Naive thymus-derived CD4-positive, alpha-beta T cell (primary cell): ENCODE results near the gene KCNG1. TPM values are rescaled to one million over a fixed set of nuclear protein-coding genes. Genes with fewer than 3 reads are reported as not detected.
"Not testable (repeated sequence)": the region's sequence is repeated elsewhere in the genome, so short reads cannot be mapped to it uniquely, and the experiment has no call there.

Source experiments
- ATAC-seq: fragments of 150-1000 bp; cut with Tn5 transposase; 2 replicates; pipeline ENCODE4 v1.10.0; 2021; ENCODE audit warnings: mild to moderate bottlenecking, moderate library complexity
- CTCF ChIA-PET: fragments of 350-600 bp; sonication (Branson Sonifier 250); formaldehyde crosslinking; loops from one replicate; lab custom pipeline; 2021; ENCODE audit warnings: antibody characterized with exemption; lab: Charles Lee
- POLR2A ChIA-PET: fragments of 350-600 bp; sonication (Branson Sonifier 250); formaldehyde crosslinking; loops from one replicate; lab custom pipeline; 2021; ENCODE audit warnings: antibody characterized with exemption, inconsistent platforms; lab: Charles Lee
- DNase-seq, 9 donors: peaks; one replicate each; pipeline versions ENCODE4 v3.0.0 to v3.0.0-alpha.2; 2020 to 2022; ENCODE audit warnings: mixed read lengths in 1 of 9
- H3K27ac ChIP-seq: one replicate; pipeline ENCODE4 v1.7.0; 2013; ENCODE audit warnings: mild to moderate bottlenecking, low read depth, low read length, moderate library complexity
- H3K27me3 ChIP-seq, 2 donors: one replicate each; pipeline ENCODE4 v1.7.0; 2013; ENCODE audit warnings: low read length in 2 of 2, mild to moderate bottlenecking in 2 of 2, moderate library complexity in 2 of 2; ENCODE audit not compliant: control insufficient read depth in 2 of 2, insufficient read depth in 2 of 2
- H3K36me3 ChIP-seq, 3 experiments: 1 replicate in 2 of 3; 2 replicates in 1 of 3; pipeline ENCODE4 v1.7.0; 2013; ENCODE audit warnings: low read length in 3 of 3, mild to moderate bottlenecking in 3 of 3, moderate library complexity in 1 of 3; ENCODE audit not compliant: insufficient read depth in 3 of 3, control insufficient read depth in 2 of 3
- H3K4me1 ChIP-seq, 2 donors: one replicate each; pipeline ENCODE4 v1.7.0; 2013; ENCODE audit warnings: low read length in 2 of 2, mild to moderate bottlenecking in 2 of 2, moderate library complexity in 1 of 2; ENCODE audit not compliant: control insufficient read depth in 2 of 2, insufficient read depth in 2 of 2
- H3K4me3 ChIP-seq: 2 replicates; pipeline ENCODE4 v1.7.0; 2013; ENCODE audit warnings: mild to moderate bottlenecking, low read length
- H3K9me3 ChIP-seq, 3 experiments: 1 replicate in 2 of 3; 2 replicates in 1 of 3; pipeline ENCODE4 v1.7.0; 2013; ENCODE audit warnings: low read length in 3 of 3; ENCODE audit not compliant: control insufficient read depth in 2 of 3
- H3K27ac Mint-ChIP-seq, 9 donors: one replicate each; pipeline ENCODE4 v1.8.0; 2020 to 2022; ENCODE audit warnings: mixed read lengths in 9 of 9, mild to moderate bottlenecking in 8 of 9, moderate library complexity in 5 of 9, inconsistent platforms in 2 of 9
- H3K27me3 Mint-ChIP-seq, 5 donors: one replicate each; pipeline ENCODE4 v1.8.0; 2021 to 2022; ENCODE audit warnings: mixed read lengths in 5 of 5, mild to moderate bottlenecking in 1 of 5
- H3K36me3 Mint-ChIP-seq, 5 donors: one replicate each; pipeline ENCODE4 v1.8.0; 2020 to 2022; ENCODE audit warnings: mixed read lengths in 5 of 5, mild to moderate bottlenecking in 3 of 5, inconsistent platforms in 1 of 5
- H3K4me1 Mint-ChIP-seq, 7 donors: one replicate each; pipeline ENCODE4 v1.8.0; 2020 to 2022; ENCODE audit warnings: mixed read lengths in 7 of 7, mild to moderate bottlenecking in 3 of 7, inconsistent platforms in 1 of 7
- H3K4me3 Mint-ChIP-seq, 10 donors: one replicate each; pipeline ENCODE4 v1.8.0; 2020 to 2022; ENCODE audit warnings: mild to moderate bottlenecking in 10 of 10, mixed read lengths in 10 of 10, moderate library complexity in 6 of 10, inconsistent platforms in 2 of 10
- H3K9me3 Mint-ChIP-seq, 11 donors: one replicate each; pipeline ENCODE4 v1.8.0; 2020 to 2022; ENCODE audit warnings: mixed read lengths in 11 of 11, mild to moderate bottlenecking in 4 of 11, inconsistent platforms in 1 of 11, moderate library complexity in 1 of 11
- intact Hi-C, 2 donors: fragments of 100-400 bp; cut with micrococcal nuclease; formaldehyde crosslinking; loops; one replicate each; pipeline ENCODE4 v1.15.1; 2023
- polyA plus RNA-seq, 2 donors: library from polyadenylated mRNA; unstranded; fragments of 300-500 nt; fragmentation: Illumina TruSeq; gene quantifications; one replicate each; pipeline ENCODE4 v1.2.3, GENCODE V29; 2021
- total RNA-seq, 6 experiments: library from RNA in 5 of 6; stranded (reverse) in 5 of 6; gene quantifications; 1 replicate in 5 of 6; 2 replicates in 1 of 6; pipeline ENCODE4 v1.2.3 and lab custom pipeline; 2021 to 2026

Gene KCNG1
- total and polyA plus RNA-seq, 7 experiments from 2014 or later = 0.17 to 0.73 TPM; not detected in 5

DNA sequence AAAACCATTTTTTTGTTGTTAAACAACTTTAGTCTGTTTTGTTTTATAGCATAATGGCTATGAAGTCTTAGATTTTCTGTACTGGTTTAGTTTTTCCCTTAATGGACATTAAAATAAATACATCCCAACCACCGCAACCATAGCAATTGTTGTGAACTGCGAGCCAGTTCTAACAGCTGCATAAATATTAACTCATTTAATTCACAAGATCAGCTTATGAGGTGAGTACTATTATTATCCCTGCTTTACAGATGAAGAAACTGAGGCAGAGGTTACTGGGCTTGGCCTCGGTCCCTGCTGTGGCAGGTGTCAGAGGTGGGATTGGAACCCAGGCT lies 41.2 kb downstream of the KCNG1 start:
- Histone ChIP-seq H3K27me3 (peaks cover 0 to 3% of the 10 kb centered on the region in 2 donors), H3K4me1 (peaks cover 0 to 5% of the 10 kb centered on the region in 2 donors), H3K4me3 (no peak overlapping the region), H3K36me3 (no peaks in the 10 kb centered on the region), H3K9me3 (no peaks in the 10 kb centered on the region), H3K27ac (no peak overlapping the region)
- Mint-ChIP-seq H3K4me3 (peak overlapping the region in 1 of 10 donors; percentile 34), H3K27ac (no peak overlapping the region), H3K9me3 (no peaks in the 10 kb centered on the region), H3K27me3 (peaks cover 25 to 53% (median 36%) of the 10 kb centered on the region in 5 donors), H3K36me3 (no peaks in the 10 kb centered on the region), H3K4me1 (peaks cover 0 to 9% (median 4%) of the 10 kb centered on the region in 7 donors)
- intact Hi-C loops = loop anchor here (1.0 to 5.0 kb wide), 2 partner anchors 187 to 641 kb away; no protein-coding TSS in a partner anchor
- ChIA-PET CTCF (interaction anchor here (0.6 to 1.5 kb wide), 6 partner anchors 8 to 324 kb away, joined by 3 to 11 read pairs (median 4); no protein-coding TSS in a partner anchor), POLR2A (no interaction called here)
- no peak for ATAC-seq
- no peak for DNase-seq

GRCh38 chr20:50980851-50981713 lies 41.8 kb downstream of the KCNG1 start:
- H3K36me3 Mint-ChIP-seq = no peaks in the 10 kb centered on the region
- ChIA-PET CTCF (interaction anchor here (0.6 to 1.5 kb wide), 6 partner anchors 8 to 324 kb away, joined by 3 to 11 read pairs (median 4); no protein-coding TSS in a partner anchor), POLR2A (interaction anchor here (1.4 kb wide), 1 partner anchor 186 kb away, joined by 3 read pairs; the partner anchor contains the start of gene BCAS4)
- Histone ChIP-seq H3K27ac (no peak overlapping the region), H3K4me1 (peaks cover 0 to 5% of the 10 kb centered on the region in 2 donors), H3K27me3 (peaks cover 0 to 3% of the 10 kb centered on the region in 2 donors), H3K4me3 (no peak overlapping the region), H3K9me3 (no peaks in the 10 kb centered on the region), H3K36me3 (no peaks in the 10 kb centered on the region)
- DNase-seq (peak; percentile 20 to 61 (median 47)), ATAC-seq (peak; percentile 67)
- H3K4me1 Mint-ChIP-seq = peaks cover 0 to 9% (median 4%) of the 10 kb centered on the region in 7 donors
- peak overlapping the region in 2 of 10 donors; percentile 34 to 47 for H3K4me3 Mint-ChIP-seq
- H3K27ac Mint-ChIP-seq = no peak overlapping the region
- intact Hi-C loops = loop anchor here (1.0 to 5.0 kb wide), 2 partner anchors 187 to 641 kb away; no protein-coding TSS in a partner anchor
- H3K27me3 Mint-ChIP-seq = peaks cover 21 to 52% (median 35%) of the 10 kb centered on the region in 5 donors
- no peaks in the 10 kb centered on the region for H3K9me3 Mint-ChIP-seq

DNA sequence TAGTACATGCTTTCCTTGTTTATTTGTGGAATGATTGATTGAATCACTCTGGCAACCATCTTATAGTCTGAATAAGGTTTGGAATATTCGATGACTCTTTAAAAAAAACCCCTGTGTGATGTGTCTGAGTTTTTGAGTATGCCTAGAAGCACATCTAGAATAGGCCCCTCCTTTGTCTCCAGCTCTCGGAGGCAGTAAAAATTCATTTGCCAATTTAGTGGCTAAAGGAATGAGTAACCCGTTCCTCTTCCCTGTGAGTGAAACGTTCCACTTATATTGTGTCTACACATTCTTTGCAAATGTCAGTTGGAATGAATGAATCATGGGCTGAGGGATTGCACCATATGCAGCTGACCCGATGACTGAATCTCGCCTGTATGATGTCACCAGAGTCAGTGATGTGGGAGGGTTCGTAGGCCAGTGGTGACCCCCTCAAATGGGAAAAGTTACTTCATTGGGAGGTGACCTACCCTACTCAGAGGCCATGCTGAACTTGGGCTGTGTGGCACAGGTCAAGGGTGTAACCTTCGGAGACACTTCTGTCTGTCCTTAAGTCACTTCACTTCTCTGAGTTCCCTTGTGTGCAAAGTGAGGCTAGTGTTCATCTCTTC lies 42.7 kb downstream of the KCNG1 start:
- ChIA-PET POLR2A (interaction anchor here (1.4 kb wide), 1 partner anchor 185 kb away, joined by 3 read pairs; the partner anchor contains the start of gene BCAS4), CTCF (interaction anchor here (0.6 kb wide), 2 partner anchors 23 to 330 kb away, joined by 3 read pairs; no protein-coding TSS in a partner anchor)
- peak; percentile 64 for ATAC-seq
- intact Hi-C loops = loop anchor here in 1 of 2 donors (5.0 kb wide), 1 partner anchor 642 kb away; no protein-coding TSS in a partner anchor
- Mint-ChIP-seq H3K4me3 (no peak overlapping the region), H3K9me3 (no peaks in the 10 kb centered on the region), H3K27ac (no peak overlapping the region), H3K36me3 (no peaks in the 10 kb centered on the region), H3K4me1 (peaks cover 0 to 9% (median 4%) of the 10 kb centered on the region in 7 donors), H3K27me3 (peaks cover 25 to 54% (median 41%) of the 10 kb centered on the region in 5 donors)
- Histone ChIP-seq H3K4me1 (peaks cover 0 to 5% of the 10 kb centered on the region in 2 donors), H3K36me3 (no peaks in the 10 kb centered on the region), H3K9me3 (no peaks in the 10 kb centered on the region), H3K27ac (no peak overlapping the region), H3K4me3 (no peak overlapping the region), H3K27me3 (peaks cover 0 to 3% of the 10 kb centered on the region in 2 donors)
- DNase-seq = peak in 1 of 9 donors; percentile 47

DNA sequence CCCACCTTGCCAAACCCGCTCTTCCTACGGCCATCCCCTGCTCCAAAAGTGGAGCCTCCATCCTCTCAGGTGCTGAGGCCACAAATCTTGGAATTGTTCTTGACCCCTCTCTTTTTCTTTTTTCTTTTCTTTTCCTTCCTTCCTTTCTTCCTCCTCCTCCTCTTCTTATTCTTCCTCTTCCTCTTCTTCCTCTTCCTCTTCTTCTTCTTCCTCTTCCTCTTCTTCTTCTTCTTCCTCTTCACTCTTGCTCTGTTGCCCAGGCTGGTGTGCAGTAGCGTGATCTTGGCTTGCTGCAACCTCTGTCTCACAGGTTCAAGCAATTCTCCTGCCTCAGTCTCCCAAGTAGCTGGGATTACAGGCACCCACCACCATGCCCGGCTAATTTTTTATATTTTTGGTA lies 44.4 kb downstream of the KCNG1 start:
- Mint-ChIP-seq H3K27me3 (peaks cover 23 to 47% (median 34%) of the 10 kb centered on the region in 5 donors), H3K27ac (peak overlapping the region in 1 of 9 donors; percentile 4)
- H3K4me1 ChIP-seq, H3K9me3 ChIP-seq, H3K4me1 Mint-ChIP-seq, POLR2A ChIA-PET, DNase-seq, ATAC-seq, H3K36me3 Mint-ChIP-seq, H3K4me3 ChIP-seq, H3K27me3 ChIP-seq, H3K4me3 Mint-ChIP-seq, H3K27ac ChIP-seq, H3K36me3 ChIP-seq, CTCF ChIA-PET, intact Hi-C loops, H3K9me3 Mint-ChIP-seq: not testable (repeated sequence)

DNA sequence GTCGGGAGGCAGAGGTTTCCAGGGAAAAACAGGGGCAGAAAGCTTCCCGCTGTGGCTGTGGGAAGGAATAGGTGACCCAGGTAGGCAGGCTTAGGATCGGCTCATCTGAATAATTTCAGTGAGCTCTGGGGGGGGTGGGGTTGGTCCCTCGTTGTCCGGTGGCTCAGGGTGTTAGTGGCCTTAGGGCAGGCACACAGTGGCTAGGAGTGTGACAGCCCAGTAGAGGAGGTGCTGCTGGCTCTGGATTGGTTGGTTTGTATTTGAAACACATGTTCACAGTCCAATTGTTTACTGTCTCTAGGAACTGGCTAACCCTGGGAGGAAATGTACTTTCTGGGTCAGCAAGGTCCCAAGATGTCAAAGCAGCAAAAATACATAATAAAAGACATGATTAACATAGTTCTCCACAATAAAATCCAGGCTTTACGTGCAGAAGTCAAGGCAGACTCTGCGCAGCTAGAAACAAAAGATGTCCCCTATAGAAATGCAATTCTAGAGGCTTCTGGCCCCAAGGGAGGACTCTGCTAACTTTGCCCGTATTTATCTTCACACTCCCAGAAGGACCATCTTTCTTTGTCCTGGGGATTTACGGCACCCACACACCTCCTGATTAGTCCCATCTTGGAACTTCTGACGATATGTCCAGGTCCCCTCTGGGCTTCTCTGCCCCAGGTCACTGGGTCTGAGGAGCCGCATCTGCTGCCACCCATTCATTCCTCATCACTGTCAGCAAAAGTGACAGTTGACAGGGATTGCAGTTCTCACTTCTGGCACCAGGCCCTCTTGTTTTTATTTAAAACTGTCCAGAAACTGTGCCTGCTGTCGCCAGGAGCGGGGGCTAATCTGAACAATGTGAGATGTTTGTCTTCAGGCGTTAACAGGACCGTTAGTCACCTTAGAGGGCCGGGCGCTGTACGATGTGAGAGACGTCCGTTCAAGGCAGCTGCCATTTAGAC lies 45.6 kb downstream of the KCNG1 start:
- Histone ChIP-seq H3K4me3 (no peak overlapping the region), H3K27ac (no peak overlapping the region), H3K4me1 (peaks cover 0 to 5% of the 10 kb centered on the region in 2 donors), H3K9me3 (no peaks in the 10 kb centered on the region), H3K27me3 (no peaks in the 10 kb centered on the region), H3K36me3 (no peaks in the 10 kb centered on the region)
- peaks cover 12 to 36% (median 22%) of the 10 kb centered on the region in 5 donors for H3K27me3 Mint-ChIP-seq
- H3K36me3 Mint-ChIP-seq = no peaks in the 10 kb centered on the region
- H3K9me3 Mint-ChIP-seq = peaks cover 0 to 2% (median 0%) of the 10 kb centered on the region in 11 donors
- no peak overlapping the region for H3K4me3 Mint-ChIP-seq
- ATAC-seq (no peak), DNase-seq (no peak)
- H3K4me1 Mint-ChIP-seq = peaks cover 0 to 9% (median 4%) of the 10 kb centered on the region in 7 donors
- intact Hi-C loops = no loop called here
- H3K27ac Mint-ChIP-seq = no peak overlapping the region
- POLR2A ChIA-PET = no interaction called here
- CTCF ChIA-PET = no interaction called here
